GM06990 (cell line): Measurements from ENCODE around the gene ARMC3.
"Not testable (repeated sequence)": the region's sequence is repeated elsewhere in the genome, so short reads cannot be mapped to it uniquely, and the experiment has no call there.

ENCODE experiments used
- DNase-seq: peaks from one replicate; pipeline ENCODE4 v3.0.0-alpha.2; 2011; ENCODE audit not compliant: insufficient read length; ENCODE audit errors: extremely low read depth
- H3K27me3 ChIP-seq: replicated peaks from 2 replicates; pipeline ENCODE4 v1.6.0; 2011; ENCODE audit warnings: low read length; ENCODE audit not compliant: control insufficient read depth, insufficient read depth
- H3K36me3 ChIP-seq: 2 replicates; pipeline ENCODE4 v1.5.1; 2011; ENCODE audit warnings: low read length; ENCODE audit not compliant: control insufficient read depth, insufficient read depth
- H3K4me3 ChIP-seq: replicated peaks from 2 replicates; pipeline ENCODE4 v1.5.1; 2011; ENCODE audit warnings: low read depth, mild to moderate bottlenecking, control low read depth, low read length
- TF ChIP-seq, protein P1 (sequence below): IDR thresholded peaks from 2 replicates; pipeline ENCODE4 v1.5.1; 2011; ENCODE audit warnings: low read length, control low read depth, mild to moderate bottlenecking, inconsistent platforms; ENCODE audit not compliant: insufficient read depth, poor library complexity, severe bottlenecking

Gene ARMC3

DNA sequence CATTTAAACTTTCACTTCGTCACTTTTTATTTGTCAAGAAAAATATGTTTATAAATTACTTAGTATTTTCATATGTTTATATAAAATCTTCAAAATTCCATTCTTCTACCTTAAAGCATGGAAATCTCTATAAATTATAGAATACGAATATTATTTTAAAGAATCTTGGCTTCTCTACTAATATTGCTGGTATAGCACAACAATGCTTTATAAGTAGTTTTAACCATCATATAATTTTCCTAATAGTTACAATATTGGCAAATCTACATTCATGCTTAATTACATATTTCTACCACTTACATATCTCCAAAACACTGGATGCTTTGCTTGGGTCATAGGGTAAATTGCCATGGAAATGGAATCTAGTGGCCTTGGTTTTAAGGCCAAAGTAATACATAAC lies 21.1 kb upstream of the ARMC3 start:
- no peak for DNase-seq
- TF ChIP-seq, protein P1, sequence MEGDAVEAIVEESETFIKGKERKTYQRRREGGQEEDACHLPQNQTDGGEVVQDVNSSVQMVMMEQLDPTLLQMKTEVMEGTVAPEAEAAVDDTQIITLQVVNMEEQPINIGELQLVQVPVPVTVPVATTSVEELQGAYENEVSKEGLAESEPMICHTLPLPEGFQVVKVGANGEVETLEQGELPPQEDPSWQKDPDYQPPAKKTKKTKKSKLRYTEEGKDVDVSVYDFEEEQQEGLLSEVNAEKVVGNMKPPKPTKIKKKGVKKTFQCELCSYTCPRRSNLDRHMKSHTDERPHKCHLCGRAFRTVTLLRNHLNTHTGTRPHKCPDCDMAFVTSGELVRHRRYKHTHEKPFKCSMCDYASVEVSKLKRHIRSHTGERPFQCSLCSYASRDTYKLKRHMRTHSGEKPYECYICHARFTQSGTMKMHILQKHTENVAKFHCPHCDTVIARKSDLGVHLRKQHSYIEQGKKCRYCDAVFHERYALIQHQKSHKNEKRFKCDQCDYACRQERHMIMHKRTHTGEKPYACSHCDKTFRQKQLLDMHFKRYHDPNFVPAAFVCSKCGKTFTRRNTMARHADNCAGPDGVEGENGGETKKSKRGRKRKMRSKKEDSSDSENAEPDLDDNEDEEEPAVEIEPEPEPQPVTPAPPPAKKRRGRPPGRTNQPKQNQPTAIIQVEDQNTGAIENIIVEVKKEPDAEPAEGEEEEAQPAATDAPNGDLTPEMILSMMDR, result no peak
- Histone ChIP-seq H3K36me3 (no peaks in the 10 kb centered on the region), H3K27me3 (no peaks in the 10 kb centered on the region), H3K4me3 (no peak overlapping the region)

DNA sequence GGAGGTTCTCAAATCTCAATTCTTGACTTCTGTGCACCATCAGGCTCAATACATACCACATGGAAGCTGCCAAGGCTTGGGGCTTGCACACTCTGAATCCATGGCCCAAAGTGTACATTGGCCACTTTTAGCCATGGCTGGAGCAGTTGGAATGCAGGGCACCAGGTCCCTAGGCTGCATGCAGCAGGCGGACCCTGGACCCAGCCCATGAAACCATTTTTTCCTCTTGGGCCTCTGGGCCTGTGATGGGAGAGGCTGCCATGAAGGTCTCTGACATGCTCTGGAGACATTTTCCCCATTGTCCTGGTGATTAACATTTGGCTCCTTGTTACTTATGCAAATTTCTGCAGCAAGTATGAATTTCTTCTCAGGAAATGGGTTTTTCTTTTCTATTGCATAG lies 19.0 kb upstream of the ARMC3 start:
- H3K27me3 ChIP-seq, result no peaks in the 10 kb centered on the region
- TF ChIP-seq, protein P1, result no peak
- no peak for DNase-seq
- H3K4me3 ChIP-seq, result no peak overlapping the region
- no peaks in the 10 kb centered on the region for H3K36me3 ChIP-seq

DNA sequence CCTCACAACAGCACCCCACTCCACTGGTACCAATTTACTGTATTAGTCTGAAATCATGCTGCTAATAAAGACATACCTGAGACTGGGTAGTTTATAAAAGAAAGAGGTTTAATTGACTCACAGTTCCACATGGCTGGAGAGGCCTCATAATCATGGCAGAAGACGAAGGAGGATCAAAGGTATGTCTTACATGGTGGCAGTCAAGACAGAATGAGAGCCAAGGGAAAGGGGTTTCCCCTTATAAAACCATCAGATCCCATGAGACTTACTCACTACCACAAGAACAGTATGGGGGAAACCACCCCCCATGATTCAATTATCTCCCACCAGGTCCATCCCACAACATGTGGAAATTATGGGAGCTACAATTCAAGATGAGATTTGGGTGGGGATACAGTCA lies 18.2 kb upstream of the ARMC3 start:
- H3K27me3 ChIP-seq, H3K4me3 ChIP-seq, H3K36me3 ChIP-seq, DNase-seq: not testable (repeated sequence)

DNA sequence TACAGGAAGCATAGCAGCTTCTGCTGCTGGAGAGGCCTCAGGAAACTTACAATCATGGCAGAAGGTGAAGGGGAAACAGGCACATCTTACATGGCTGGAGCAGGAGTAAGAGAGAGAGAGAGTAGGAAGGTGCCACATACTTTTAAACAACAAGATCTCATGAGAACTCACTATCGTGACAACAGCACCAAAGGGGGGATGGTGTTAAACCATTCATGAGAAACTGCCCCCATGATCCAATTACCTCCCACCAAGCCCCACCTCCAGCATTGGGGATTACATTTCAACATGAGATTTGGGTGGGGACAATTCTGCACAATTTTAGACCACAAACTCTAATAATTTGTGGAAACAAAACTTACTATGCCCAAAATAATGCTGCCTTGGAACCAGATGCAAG lies 16.8 kb upstream of the ARMC3 start:
- TF ChIP-seq, protein P1, result no peak
- Histone ChIP-seq H3K4me3 (no peak overlapping the region), H3K36me3 (no peaks in the 10 kb centered on the region), H3K27me3 (no peaks in the 10 kb centered on the region)
- no peak for DNase-seq

DNA sequence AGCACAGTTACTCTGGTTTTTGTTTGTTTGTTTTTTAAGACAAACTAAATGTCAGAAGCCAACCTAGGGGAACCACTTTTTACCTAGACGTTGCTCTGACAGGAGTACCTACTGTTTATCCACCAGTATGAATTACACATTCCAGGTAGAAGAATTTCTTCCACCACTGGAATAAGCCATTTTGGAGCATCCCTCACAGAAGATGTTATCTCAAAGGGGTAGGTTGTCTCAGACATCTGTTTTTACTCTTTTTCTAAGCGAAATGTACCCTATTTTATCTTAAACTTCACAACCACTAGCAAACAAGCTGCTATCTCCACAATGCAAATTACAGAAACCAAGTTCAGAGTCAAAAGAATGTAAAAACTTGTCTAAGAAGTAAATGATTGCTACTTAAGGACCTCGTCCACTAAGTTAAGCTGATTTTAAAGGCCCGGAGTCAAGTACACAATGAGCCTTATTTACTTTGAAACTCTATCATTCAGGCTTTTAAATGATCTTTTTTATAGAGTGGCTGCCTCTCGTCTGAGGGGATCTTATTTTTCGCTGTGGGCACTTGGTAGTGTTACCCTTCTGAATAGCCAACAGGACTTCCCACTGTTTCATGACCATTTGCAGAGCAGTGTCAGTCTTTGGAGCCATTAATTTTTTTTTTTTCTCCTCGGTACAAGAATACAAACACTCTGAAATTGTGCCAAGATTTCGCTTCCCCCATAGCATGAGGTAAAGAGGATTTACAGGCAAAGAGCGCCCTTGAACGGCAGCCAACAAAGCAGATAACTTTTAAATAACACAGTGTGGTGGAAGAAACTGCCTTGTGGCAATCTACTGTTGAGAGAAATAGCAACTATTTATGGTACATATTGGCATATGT lies 15.7 kb upstream of the ARMC3 start:
- no peak for DNase-seq

DNA sequence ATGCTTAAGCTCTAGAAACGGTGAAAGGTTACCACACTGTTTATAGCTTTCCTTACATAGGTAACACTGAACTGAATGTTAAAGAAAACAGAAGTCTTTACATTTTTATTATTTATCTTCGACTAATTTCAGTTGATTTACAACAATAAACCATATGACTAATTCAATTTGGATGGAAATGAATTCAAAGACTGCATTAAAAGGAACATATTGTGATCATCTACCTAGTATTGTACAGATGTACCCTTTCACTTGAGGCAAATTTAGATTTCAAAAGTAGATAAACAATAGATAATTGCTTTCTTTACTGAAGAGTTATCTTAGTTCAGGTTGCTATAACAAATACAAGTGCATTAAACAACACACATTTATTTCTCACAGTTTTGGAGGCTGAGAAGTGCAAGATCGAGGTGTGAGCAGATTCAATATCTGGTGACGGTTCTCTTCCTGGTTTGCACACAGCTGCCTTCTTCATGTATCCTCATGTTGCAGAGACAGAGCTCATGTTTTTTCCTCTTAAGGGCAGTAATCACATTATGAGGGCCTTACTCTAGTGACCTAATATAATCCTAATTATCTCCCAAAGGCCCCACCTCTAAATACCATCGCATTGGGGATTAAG lies 15.0 kb upstream of the ARMC3 start:
- TF ChIP-seq, protein P1, result no peak
- no peaks in the 10 kb centered on the region for H3K27me3 ChIP-seq
- no peak overlapping the region for H3K4me3 ChIP-seq
- H3K36me3 ChIP-seq, result no peaks in the 10 kb centered on the region
- DNase-seq, result no peak

More for the DNA sequence above, 15.7 kb upstream of the ARMC3 start:
- Histone ChIP-seq H3K36me3 (no peaks in the 10 kb centered on the region), H3K27me3 (no peaks in the 10 kb centered on the region), H3K4me3 (no peak overlapping the region)
- TF ChIP-seq, protein P1, result no peak
